Endothelial cell of umbilical vein (primary cell): ENCODE results near the gene MYOD1.

ENCODE experiments used
- CTCF ChIP-seq, 2 donors: IDR thresholded peaks; 1 replicate in 1 of 2; 2 replicates in 1 of 2; pipeline ENCODE4 v1.5.1; 2011; ENCODE audit warnings: low read length in 2 of 2, mild to moderate bottlenecking in 2 of 2, moderate library complexity in 2 of 2, control low read depth in 1 of 2, inconsistent platforms in 1 of 2, low read depth in 1 of 2; ENCODE audit not compliant: insufficient read depth in 1 of 2; ENCODE audit errors: extremely low read depth in 1 of 2
- POLR2A ChIP-seq: IDR thresholded peaks from 2 replicates; pipeline ENCODE4 v1.6.1; 2012; ENCODE audit warnings: low read depth, mild to moderate bottlenecking, control low read depth, low read length

- no peak for TF ChIP-seq CTCF (IDR thresholded peaks at IDR 0.05; ENCODE audit: extremely low read depth in 1 of 2, insufficient read depth in 1 of 2, low read depth in 1 of 2, low read length in 2 of 2)
- TF ChIP-seq POLR2A, result no peak
Measured at GRCh38 chr11:17770048-17770652, 50.8 kb downstream of the MYOD1 start.
